Mesendoderm (in vitro differentiated cells): Measurements from ENCODE around the gene RPL3.

Experiments used
- DNase-seq: peaks from one replicate; pipeline ENCODE4 v3.0.0; 2013
- H2AK5ac ChIP-seq: 2 replicates; pipeline ENCODE4 v1.6.1; 2013; ENCODE audit warnings: low read length, inconsistent platforms
- H2BK120ac ChIP-seq: 2 replicates; pipeline ENCODE4 v1.6.1; 2013; ENCODE audit warnings: low read depth, mild to moderate bottlenecking, low read length, moderate library complexity, mixed read lengths
- H2BK15ac ChIP-seq: replicated peaks from 2 replicates; pipeline ENCODE4 v1.6.1; 2013; ENCODE audit warnings: low read depth, mild to moderate bottlenecking, moderate library complexity
- H2BK5ac ChIP-seq: 2 replicates; pipeline ENCODE4 v1.6.1; 2013; ENCODE audit warnings: low read length, inconsistent platforms
- H3K18ac ChIP-seq: 2 replicates; pipeline ENCODE4 v1.6.1; 2013; ENCODE audit warnings: mild to moderate bottlenecking, low read length, mixed read lengths
- H3K23ac ChIP-seq: one replicate; pipeline ENCODE4 v1.6.1; 2013; ENCODE audit warnings: low read length
- H3K27ac ChIP-seq: 2 replicates; pipeline ENCODE4 v1.5.1; 2013; ENCODE audit warnings: low read depth, mild to moderate bottlenecking, inconsistent platforms, low read length, moderate library complexity
- H3K27me3 ChIP-seq: 2 replicates; pipeline ENCODE4 v1.6.1; 2013; ENCODE audit warnings: low read length, control low read depth, mild to moderate bottlenecking, inconsistent platforms; ENCODE audit not compliant: insufficient read depth, poor library complexity
- H3K36me3 ChIP-seq: 2 replicates; pipeline ENCODE4 v1.6.1; 2013; ENCODE audit warnings: low read length, inconsistent platforms; ENCODE audit not compliant: control insufficient read depth, insufficient read depth
- H3K4ac ChIP-seq: one replicate; pipeline ENCODE4 v1.6.1; 2013; ENCODE audit warnings: low read depth, mild to moderate bottlenecking, low read length, moderate library complexity
- H3K4me1 ChIP-seq: 2 replicates; pipeline ENCODE4 v1.6.1; 2013; ENCODE audit warnings: low read depth, low read length, inconsistent platforms; ENCODE audit not compliant: control insufficient read depth
- H3K4me2 ChIP-seq: 2 replicates; pipeline ENCODE4 v1.6.1; 2013; ENCODE audit warnings: low read length
- H3K4me3 ChIP-seq: 2 replicates; pipeline ENCODE4 v1.5.1; 2013; ENCODE audit warnings: mild to moderate bottlenecking, low read length
- H3K56ac ChIP-seq: one replicate; pipeline ENCODE4 v1.6.1; 2013; ENCODE audit warnings: low read length
- H3K79me1 ChIP-seq: 2 replicates; pipeline ENCODE4 v1.6.1; 2013; ENCODE audit warnings: low read length, inconsistent platforms
- H3K79me2 ChIP-seq: 2 replicates; pipeline ENCODE4 v1.6.1; 2013; ENCODE audit warnings: mild to moderate bottlenecking, low read length; ENCODE audit not compliant: control insufficient read depth, insufficient read depth
- H3K9ac ChIP-seq: 2 replicates; pipeline ENCODE4 v1.6.1; 2013; ENCODE audit warnings: low read length, inconsistent platforms
- H4K5ac ChIP-seq: one replicate; pipeline ENCODE4 v1.6.1; 2013; ENCODE audit warnings: low read length
- H4K8ac ChIP-seq: one replicate; pipeline ENCODE4 v1.6.1; 2013; ENCODE audit warnings: low read depth, mild to moderate bottlenecking, control low read depth, low read length, moderate library complexity
- WGBS: extraction: QIAGEN DNeasy Blood & Tissue Kit; methylation state at CpG from one replicate; pipeline ENCODE4 v1.1.7; 2013; ENCODE audit warnings: low lambda C conversion rate, missing lambda C conversion rate; ENCODE audit not compliant: insufficient coverage; ENCODE audit errors: extremely low coverage; 5-methylcytosine and 5-hydroxymethylcytosine counted together

The RPL3 gene

DNA sequence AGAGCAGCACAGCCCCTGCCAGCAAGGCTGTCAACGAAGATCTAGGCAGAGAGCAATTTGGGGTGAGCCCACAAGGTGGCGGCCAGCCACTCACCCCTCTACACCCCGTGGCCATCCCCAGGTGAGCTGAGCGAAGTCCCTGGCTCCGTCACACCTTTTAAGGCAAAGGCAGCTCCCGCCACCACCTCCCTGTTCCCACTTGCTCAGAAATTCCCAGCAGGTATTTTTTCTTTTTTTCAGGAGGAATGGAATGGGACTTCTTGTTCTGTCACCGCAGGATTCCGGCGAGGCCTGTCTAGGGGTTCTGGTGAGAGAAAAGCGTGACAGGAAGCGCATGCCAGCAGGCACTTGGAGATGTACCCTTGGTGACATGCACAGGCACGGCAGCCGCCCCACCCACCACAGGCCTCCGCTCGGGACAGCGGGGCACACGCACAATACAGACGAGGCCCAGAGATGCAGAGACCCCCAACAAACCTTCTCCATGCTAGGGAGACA lies 10.0 kb downstream of the RPL3 start:
- H3K27me3 ChIP-seq, result no peaks in the 10 kb centered on the region
- H2BK15ac ChIP-seq, result no peak overlapping the region
- H3K4me3 ChIP-seq, result no peak overlapping the region
- peak overlapping the region; percentile 13 for H3K18ac ChIP-seq
- H3K79me2 ChIP-seq, result peaks cover 2% of the 10 kb centered on the region
- no CpG with 5 or more reads among the region's 18 CpGs for WGBS
- H4K5ac ChIP-seq, result no peak overlapping the region
- peak overlapping the region; percentile 65 for H3K56ac ChIP-seq
- no peak overlapping the region for H3K4ac ChIP-seq
- H3K79me1 ChIP-seq, result peaks cover 5% of the 10 kb centered on the region
- no peak overlapping the region for H2AK5ac ChIP-seq
- H3K27ac ChIP-seq, result peak overlapping the region; percentile 67
- H3K4me1 ChIP-seq, result peaks cover 2% of the 10 kb centered on the region
- no peak overlapping the region for H3K23ac ChIP-seq
- no peak overlapping the region for H3K4me2 ChIP-seq
- DNase-seq, result peak; percentile 89
- no peak overlapping the region for H2BK5ac ChIP-seq
- H3K36me3 ChIP-seq, result peaks cover 26% of the 10 kb centered on the region
- H4K8ac ChIP-seq, result no peak overlapping the region
- H2BK120ac ChIP-seq, result no peak overlapping the region
- H3K9ac ChIP-seq, result peak overlapping the region; percentile 25

DNA sequence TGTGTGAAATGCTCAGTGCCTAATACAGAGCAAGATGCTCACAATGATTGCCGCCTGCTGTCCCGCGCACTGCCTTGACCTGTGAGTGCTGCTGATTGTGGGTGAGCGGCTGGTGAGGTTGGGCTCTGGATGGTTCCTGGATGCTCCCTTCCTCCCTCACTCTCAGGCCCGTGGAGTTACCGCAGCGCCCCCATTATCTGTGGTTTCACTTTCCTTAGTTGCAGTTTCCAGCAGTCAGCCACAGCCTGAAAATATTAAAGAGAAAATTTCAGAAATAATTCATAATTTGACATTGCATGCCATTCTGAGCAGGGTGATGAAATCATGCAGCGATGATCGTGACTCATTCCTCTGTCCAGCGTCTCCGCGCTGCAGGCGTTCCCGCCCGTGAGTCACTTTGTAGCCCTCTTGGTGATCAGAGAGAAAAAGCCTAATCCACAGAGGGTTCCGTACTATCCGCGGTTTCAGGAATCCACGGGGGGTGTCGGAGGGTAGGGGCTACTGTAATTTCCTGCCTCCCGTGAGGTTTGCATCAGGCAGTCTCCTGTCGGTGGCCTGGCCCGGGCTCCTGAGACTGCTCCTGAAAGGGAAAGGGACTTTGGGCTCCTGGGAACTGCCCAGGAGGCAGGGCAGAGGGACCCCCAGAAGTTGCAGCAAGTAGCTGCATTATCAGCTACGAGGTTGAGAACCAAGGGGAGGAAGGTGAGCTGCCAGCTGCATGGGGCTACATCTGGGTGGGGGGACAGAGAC lies 10.6 kb downstream of the RPL3 start:
- Histone ChIP-seq H3K9ac (peak overlapping the region; percentile 25), H4K8ac (no peak overlapping the region), H2AK5ac (no peak overlapping the region), H3K27me3 (no peaks in the 10 kb centered on the region), H3K23ac (no peak overlapping the region), H3K4me1 (peaks cover 2% of the 10 kb centered on the region), H4K5ac (no peak overlapping the region), H2BK15ac (no peak overlapping the region), H3K27ac (peak overlapping the region; percentile 17), H3K36me3 (peaks cover 20% of the 10 kb centered on the region), H3K4ac (no peak overlapping the region), H3K4me2 (no peak overlapping the region), H2BK120ac (no peak overlapping the region), H2BK5ac (no peak overlapping the region), H3K18ac (peak overlapping the region; percentile 1), H3K79me2 (no peaks in the 10 kb centered on the region), H3K4me3 (no peak overlapping the region), H3K79me1 (no peaks in the 10 kb centered on the region), H3K56ac (peak overlapping the region; percentile 65)
- no CpG with 5 or more reads among the region's 24 CpGs for WGBS
- DNase-seq, result peak; percentile 86

DNA sequence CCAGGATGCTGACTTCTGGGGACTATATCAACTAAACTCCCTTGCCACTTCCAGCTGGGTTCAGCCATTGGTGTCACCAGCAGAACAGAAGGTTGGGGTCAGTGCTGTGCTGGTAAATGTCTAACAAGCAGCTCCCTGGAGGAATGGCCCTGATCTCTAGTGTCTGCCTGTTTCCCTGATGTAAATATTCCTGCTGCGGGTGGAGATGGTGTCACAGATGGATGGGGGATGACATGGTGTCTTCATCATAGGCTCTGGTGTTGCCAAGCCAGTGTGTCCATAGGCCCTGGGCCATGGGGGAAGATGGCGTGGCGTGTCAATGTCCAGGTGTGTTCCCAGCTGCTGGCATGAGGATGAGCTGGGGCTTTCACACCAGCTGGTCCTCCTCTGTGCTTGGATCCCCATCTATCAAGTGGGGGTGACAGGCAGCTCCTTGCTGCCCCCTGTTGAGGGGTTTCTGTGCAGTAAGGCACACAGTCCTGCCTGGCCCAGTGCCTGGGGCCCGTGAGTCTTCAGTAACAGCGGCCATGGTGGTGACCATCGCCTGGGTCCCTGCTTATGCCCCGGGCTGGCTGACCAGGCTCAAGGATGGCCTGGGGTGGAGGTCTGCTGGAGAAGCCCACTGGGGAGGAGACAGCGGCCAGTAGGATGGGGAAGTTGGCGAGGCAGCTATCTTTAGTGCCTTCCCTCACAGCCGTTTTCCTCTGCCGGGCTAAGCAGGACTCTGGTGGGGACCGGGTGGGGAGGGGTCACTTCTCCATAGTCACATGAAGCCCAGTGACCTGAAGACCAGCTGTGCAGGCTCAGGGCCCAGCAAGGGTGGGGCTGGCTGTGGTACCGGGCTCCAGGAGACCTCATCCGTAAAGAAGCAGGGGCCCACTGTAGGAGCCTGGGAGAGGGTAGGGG lies 12.7 kb downstream of the RPL3 start:
- Histone ChIP-seq H3K9ac (no peak overlapping the region), H3K79me1 (no peaks in the 10 kb centered on the region), H3K4me1 (peaks cover 2% of the 10 kb centered on the region), H3K4ac (no peak overlapping the region), H3K23ac (no peak overlapping the region), H2BK5ac (no peak overlapping the region), H3K4me2 (no peak overlapping the region), H4K8ac (no peak overlapping the region), H3K4me3 (no peak overlapping the region), H3K27ac (no peak overlapping the region), H2BK15ac (no peak overlapping the region), H3K27me3 (no peaks in the 10 kb centered on the region), H3K36me3 (peaks cover 1% of the 10 kb centered on the region), H2BK120ac (no peak overlapping the region), H3K79me2 (no peaks in the 10 kb centered on the region), H2AK5ac (no peak overlapping the region), H3K18ac (no peak overlapping the region), H3K56ac (no peak overlapping the region), H4K5ac (no peak overlapping the region)
- no CpG with 5 or more reads among the region's 14 CpGs for WGBS
- peak; percentile 67 for DNase-seq

DNA sequence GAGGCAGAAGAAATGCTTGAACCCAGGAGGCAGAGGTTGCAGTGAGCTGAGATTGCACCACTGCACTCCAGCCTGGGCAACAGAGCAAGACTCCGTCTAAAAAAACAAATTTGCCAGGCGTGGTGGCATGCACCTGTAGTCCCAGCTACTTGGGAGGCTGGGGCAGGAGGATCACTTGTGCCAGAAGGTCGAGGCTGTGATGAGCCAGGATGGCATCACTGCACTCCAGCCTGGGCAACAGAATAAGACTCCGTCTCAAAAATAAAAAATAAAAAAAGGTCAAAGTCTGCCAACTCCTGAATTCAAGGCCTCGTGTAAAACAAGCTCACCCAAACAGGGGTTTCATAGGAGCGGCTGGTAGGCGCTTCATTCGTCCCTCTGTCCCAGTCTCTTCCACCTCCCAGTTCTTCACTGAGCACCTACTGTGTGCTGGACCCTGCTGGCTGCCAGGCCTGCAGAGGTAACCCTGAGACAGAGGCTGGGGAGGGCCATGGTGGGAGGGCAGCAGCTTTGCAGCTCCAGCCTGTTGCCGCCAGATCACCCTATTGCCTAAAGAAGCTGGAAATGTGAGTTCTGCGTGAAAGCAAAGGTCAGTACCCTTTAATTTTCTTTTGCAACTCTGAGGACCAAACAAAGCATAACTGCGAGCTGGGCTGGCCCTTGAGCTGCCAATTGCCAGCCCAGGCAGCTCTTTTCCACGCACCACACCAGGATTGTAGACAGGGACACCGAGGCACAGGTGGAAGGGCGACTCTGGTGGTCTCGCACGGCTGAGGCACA lies 15.3 kb downstream of the RPL3 start:
- Histone ChIP-seq H3K56ac (no peak overlapping the region), H3K79me2 (no peaks in the 10 kb centered on the region), H3K79me1 (no peaks in the 10 kb centered on the region), H3K4ac (no peak overlapping the region), H3K23ac (no peak overlapping the region), H3K9ac (no peak overlapping the region), H3K4me2 (no peak overlapping the region), H2BK120ac (no peak overlapping the region), H3K27ac (no peak overlapping the region), H2BK15ac (no peak overlapping the region), H4K5ac (no peak overlapping the region), H2BK5ac (no peak overlapping the region), H4K8ac (no peak overlapping the region), H3K4me1 (no peaks in the 10 kb centered on the region), H3K18ac (no peak overlapping the region), H3K4me3 (no peak overlapping the region), H2AK5ac (no peak overlapping the region), H3K36me3 (no peaks in the 10 kb centered on the region), H3K27me3 (no peaks in the 10 kb centered on the region)
- DNase-seq, result no peak
- no CpG with 5 or more reads among the region's 16 CpGs for WGBS

DNA sequence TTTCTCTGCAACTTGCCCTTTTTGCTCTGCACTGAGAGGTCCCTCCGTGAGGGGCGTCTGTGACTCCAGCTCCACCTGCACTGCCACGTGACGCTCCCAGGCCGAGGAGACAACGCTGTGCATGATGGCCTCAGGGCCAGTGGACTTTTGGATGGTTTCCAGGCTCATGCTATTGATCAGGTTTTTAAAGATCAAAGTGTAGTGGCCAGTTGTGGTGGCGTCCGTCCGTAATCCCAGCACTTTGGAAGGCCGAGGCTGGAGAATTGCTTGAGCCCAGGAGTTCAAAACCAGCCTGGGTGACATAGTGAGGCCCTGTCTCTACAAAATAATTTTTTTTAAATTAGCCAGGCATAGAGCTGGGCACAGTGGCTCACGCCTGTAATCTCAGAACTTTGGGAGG lies 16.1 kb downstream of the RPL3 start:
- no peaks in the 10 kb centered on the region for H3K79me2 ChIP-seq
- H2BK15ac ChIP-seq, result no peak overlapping the region
- no peak overlapping the region for H3K4me3 ChIP-seq
- no peak overlapping the region for H3K18ac ChIP-seq
- no peak overlapping the region for H2AK5ac ChIP-seq
- no peaks in the 10 kb centered on the region for H3K79me1 ChIP-seq
- H3K56ac ChIP-seq, result no peak overlapping the region
- WGBS, result no CpG with 5 or more reads among the region's 11 CpGs
- no peaks in the 10 kb centered on the region for H3K36me3 ChIP-seq
- H4K5ac ChIP-seq, result no peak overlapping the region
- no peak overlapping the region for H2BK5ac ChIP-seq
- H3K4me1 ChIP-seq, result no peaks in the 10 kb centered on the region
- no peak for DNase-seq
- H3K9ac ChIP-seq, result no peak overlapping the region
- no peak overlapping the region for H4K8ac ChIP-seq
- no peak overlapping the region for H3K4me2 ChIP-seq
- no peaks in the 10 kb centered on the region for H3K27me3 ChIP-seq
- no peak overlapping the region for H3K23ac ChIP-seq
- H3K4ac ChIP-seq, result no peak overlapping the region
- no peak overlapping the region for H2BK120ac ChIP-seq
- no peak overlapping the region for H3K27ac ChIP-seq
